OCI-LY1 (cell line): ENCODE measurements around the gene RNF13.

Source experiments
- H2AFZ ChIP-seq: fragments of 200-600 bp; sonication (generic), shearing (Covaris generic); 2 replicates; pipeline ENCODE4 v1.6.0; 2014; ENCODE audit warnings: antibody characterized with exemption, mild to moderate bottlenecking, low read length
- H3F3A ChIP-seq: fragments of 200-600 bp; sonication (generic), shearing (Covaris generic); 2 replicates; pipeline ENCODE4 v1.6.0; 2014; ENCODE audit warnings: mild to moderate bottlenecking, antibody characterized with exemption, low read length, moderate library complexity; ENCODE audit not compliant: insufficient read depth
- H3K27ac ChIP-seq: fragments of 200-600 bp; sonication (generic); 2 replicates; pipeline ENCODE4 v1.5.1; 2014; ENCODE audit warnings: low read length, mixed run types, mild to moderate bottlenecking, low read depth; ENCODE audit not compliant: poor library complexity, severe bottlenecking
- H3K27me3 ChIP-seq: fragments of 200-600 bp; sonication (generic); 2 replicates; pipeline ENCODE4 v1.6.0; 2014; ENCODE audit warnings: antibody characterized with exemption, mild to moderate bottlenecking, low read length, moderate library complexity; ENCODE audit not compliant: insufficient read depth
- H3K36me3 ChIP-seq: fragments of 200-600 bp; sonication (generic); 2 replicates; pipeline ENCODE4 v1.6.1; 2014; ENCODE audit warnings: mild to moderate bottlenecking, antibody characterized with exemption, low read length, moderate library complexity, mixed read lengths; ENCODE audit not compliant: insufficient read depth
- H3K4me1 ChIP-seq: fragments of 200-600 bp; sonication (generic); 2 replicates; pipeline ENCODE4 v1.5.1; 2014; ENCODE audit warnings: mild to moderate bottlenecking, low read length, moderate library complexity; ENCODE audit not compliant: insufficient read depth, severe bottlenecking
- H3K4me2 ChIP-seq: fragments of 200-600 bp; sonication (generic), shearing (Covaris generic); 2 replicates; pipeline ENCODE4 v1.6.1; 2014; ENCODE audit warnings: low read length
- H3K4me3 ChIP-seq: fragments of 200-600 bp; sonication (generic); 2 replicates; pipeline ENCODE4 v1.5.1; 2014; ENCODE audit warnings: low read length, low read depth, mild to moderate bottlenecking, mixed read lengths; ENCODE audit not compliant: poor library complexity, severe bottlenecking
- H3K79me2 ChIP-seq: fragments of 200-600 bp; shearing (Covaris generic); 2 replicates; pipeline ENCODE4 v1.6.1; 2016; ENCODE audit warnings: mixed run types, low read length, mixed read lengths; ENCODE audit not compliant: insufficient read depth
- H3K9ac ChIP-seq: fragments of 200-600 bp; sonication (generic), shearing (Covaris generic); 2 replicates; pipeline ENCODE4 v1.6.1; 2014; ENCODE audit warnings: mild to moderate bottlenecking, low read length, mixed read lengths
- H3K9me2 ChIP-seq: fragments of 200-600 bp; sonication (generic), shearing (Covaris generic); 2 replicates; pipeline ENCODE4 v1.6.1; 2014; ENCODE audit warnings: low read depth, mild to moderate bottlenecking, low read length, mixed read lengths
- H3K9me3 ChIP-seq: fragments of 200-600 bp; shearing (Covaris generic); 2 replicates; pipeline ENCODE4 v1.6.1; 2014; ENCODE audit warnings: low read length, mixed read lengths
- H4K20me1 ChIP-seq: fragments of 200-600 bp; sonication (generic), shearing (Covaris generic); 2 replicates; pipeline ENCODE4 v1.6.0; 2016; ENCODE audit warnings: mild to moderate bottlenecking, low read length; ENCODE audit not compliant: insufficient read depth
- EZH2 ChIP-seq: fragments of 200-600 bp; sonication (generic), shearing (Covaris generic); IDR thresholded peaks from 2 replicates; pipeline ENCODE4 v1.8.0; 2017; ENCODE audit warnings: borderline replicate concordance, mixed run types, mild to moderate bottlenecking, antibody characterized with exemption, low read length, moderate library complexity, mixed read lengths
- TF ChIP-seq, protein P1 (sequence below): fragments of 200-600 bp; sonication (generic), shearing (Covaris generic); IDR thresholded peaks from 2 replicates; pipeline ENCODE4 v1.5.1; 2017; ENCODE audit warnings: mild to moderate bottlenecking, antibody characterized with exemption, low read length, moderate library complexity, mixed read lengths

Gene RNF13

DNA sequence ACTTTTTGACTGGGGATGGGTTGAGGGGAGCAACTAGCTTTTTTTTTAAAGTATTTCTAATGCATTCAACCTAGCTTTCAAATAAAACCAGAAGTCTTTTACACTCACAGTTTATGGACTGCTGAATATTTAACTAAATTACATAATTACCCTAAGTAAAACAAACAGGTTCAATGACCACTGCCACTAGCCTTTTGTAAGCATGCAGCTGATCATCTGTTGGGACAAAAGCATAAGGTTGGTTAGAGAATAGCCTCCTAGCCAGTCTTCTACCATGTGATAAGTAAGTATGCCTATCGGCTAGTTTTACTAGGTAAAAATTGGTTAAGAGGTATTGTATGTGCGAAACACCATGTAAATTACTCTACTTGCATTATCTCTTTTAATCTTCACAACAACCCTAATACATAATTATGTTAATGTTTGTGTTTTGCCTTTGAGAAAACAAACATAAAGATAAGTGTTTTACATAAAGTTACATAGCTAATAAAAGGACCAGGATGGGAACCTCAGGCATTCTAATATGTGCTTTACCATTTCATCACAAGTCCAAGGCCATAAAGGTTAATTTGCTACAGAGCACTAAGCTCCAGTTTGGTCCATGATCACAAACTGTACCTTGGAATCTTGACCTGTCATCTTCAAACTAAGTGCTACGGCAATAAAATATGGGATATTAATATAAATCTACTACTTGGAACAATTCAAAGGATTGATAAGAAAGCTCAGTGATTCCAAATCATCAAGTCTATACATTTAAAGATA is 144.5 kb downstream of the RNF13 start:
- H3K27me3 ChIP-seq: no peaks in the 10 kb centered on the region
- H3F3A ChIP-seq: no peaks in the 10 kb centered on the region
- TF ChIP-seq, protein P1, sequence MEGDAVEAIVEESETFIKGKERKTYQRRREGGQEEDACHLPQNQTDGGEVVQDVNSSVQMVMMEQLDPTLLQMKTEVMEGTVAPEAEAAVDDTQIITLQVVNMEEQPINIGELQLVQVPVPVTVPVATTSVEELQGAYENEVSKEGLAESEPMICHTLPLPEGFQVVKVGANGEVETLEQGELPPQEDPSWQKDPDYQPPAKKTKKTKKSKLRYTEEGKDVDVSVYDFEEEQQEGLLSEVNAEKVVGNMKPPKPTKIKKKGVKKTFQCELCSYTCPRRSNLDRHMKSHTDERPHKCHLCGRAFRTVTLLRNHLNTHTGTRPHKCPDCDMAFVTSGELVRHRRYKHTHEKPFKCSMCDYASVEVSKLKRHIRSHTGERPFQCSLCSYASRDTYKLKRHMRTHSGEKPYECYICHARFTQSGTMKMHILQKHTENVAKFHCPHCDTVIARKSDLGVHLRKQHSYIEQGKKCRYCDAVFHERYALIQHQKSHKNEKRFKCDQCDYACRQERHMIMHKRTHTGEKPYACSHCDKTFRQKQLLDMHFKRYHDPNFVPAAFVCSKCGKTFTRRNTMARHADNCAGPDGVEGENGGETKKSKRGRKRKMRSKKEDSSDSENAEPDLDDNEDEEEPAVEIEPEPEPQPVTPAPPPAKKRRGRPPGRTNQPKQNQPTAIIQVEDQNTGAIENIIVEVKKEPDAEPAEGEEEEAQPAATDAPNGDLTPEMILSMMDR: no peak
- TF ChIP-seq EZH2: no peak
- H3K9me2 ChIP-seq: no peaks in the 10 kb centered on the region
- peaks cover 4% of the 10 kb centered on the region; the same call in 1 of the 2 replicates for H3K36me3 ChIP-seq
- H3K4me3 ChIP-seq: no peak overlapping the region
- no peak overlapping the region for H3K4me2 ChIP-seq
- no peaks in the 10 kb centered on the region for H4K20me1 ChIP-seq
- H3K9ac ChIP-seq: no peak overlapping the region
- H3K9me3 ChIP-seq: no peaks in the 10 kb centered on the region
- H3K27ac ChIP-seq: no peak overlapping the region
- no peaks in the 10 kb centered on the region for H3K79me2 ChIP-seq
- no peak overlapping the region for H2AFZ ChIP-seq
- H3K4me1 ChIP-seq: no peaks in the 10 kb centered on the region

DNA sequence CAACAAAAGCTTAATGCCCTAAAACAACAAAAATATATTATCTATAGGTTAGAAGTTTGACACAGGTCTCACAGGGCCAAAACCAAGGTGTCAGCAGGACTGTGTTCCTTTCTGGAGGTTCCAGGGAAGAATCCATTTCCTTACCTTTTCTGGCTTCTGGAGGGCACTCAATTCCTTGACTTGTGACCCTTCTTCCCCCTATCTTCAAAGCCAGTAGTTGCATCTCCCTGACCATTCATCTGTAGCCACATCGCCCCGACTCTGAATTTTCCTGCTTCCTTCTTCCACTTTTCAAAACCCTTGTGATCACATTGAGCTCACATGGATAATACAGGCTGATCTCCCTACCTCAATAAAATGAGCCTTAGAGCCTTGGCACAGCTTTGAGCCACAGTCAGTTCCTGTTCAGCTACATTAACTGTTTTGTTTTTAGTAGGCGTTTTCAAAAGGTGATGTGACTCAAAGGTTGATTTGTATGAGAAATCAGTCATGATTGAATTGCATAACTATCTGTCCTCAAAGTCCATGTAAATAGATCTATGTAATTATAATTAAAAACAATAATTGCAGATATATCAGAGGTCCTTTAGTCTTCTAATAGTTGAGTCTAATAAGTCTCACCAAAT is 145.3 kb downstream of the RNF13 start:
- H3K4me2 ChIP-seq: no peak overlapping the region
- H3K4me1 ChIP-seq: no peaks in the 10 kb centered on the region
- H3K79me2 ChIP-seq: no peaks in the 10 kb centered on the region

GRCh38 chr3:149959443-149959842 is 146.4 kb downstream of the RNF13 start:
- Histone ChIP-seq H3K4me3 (no peak overlapping the region), H3K4me1 (no peaks in the 10 kb centered on the region), H3K4me2 (no peak overlapping the region), H3K36me3 (peaks cover 4% of the 10 kb centered on the region; the same call in 1 of the 2 replicates), H3K9me2 (no peaks in the 10 kb centered on the region), H2AFZ (no peak overlapping the region), H4K20me1 (no peaks in the 10 kb centered on the region), H3K9me3 (no peaks in the 10 kb centered on the region), H3K27me3 (no peaks in the 10 kb centered on the region), H3F3A (no peaks in the 10 kb centered on the region), H3K9ac (no peak overlapping the region), H3K79me2 (no peaks in the 10 kb centered on the region), H3K27ac (no peak overlapping the region)
- TF ChIP-seq EZH2: no peak
- TF ChIP-seq, protein P1: no peak

More for the DNA sequence above, 145.3 kb downstream of the RNF13 start:
- Histone ChIP-seq H3F3A (no peaks in the 10 kb centered on the region), H2AFZ (no peak overlapping the region), H3K36me3 (peaks cover 4% of the 10 kb centered on the region; the same call in 1 of the 2 replicates), H3K27ac (no peak overlapping the region), H3K27me3 (no peaks in the 10 kb centered on the region), H4K20me1 (no peaks in the 10 kb centered on the region), H3K9me2 (no peaks in the 10 kb centered on the region), H3K9me3 (no peaks in the 10 kb centered on the region), H3K4me3 (no peak overlapping the region), H3K9ac (no peak overlapping the region)
- TF ChIP-seq, protein P1: no peak
- TF ChIP-seq EZH2: no peak
